ENCODE data around the gene DUSP19. TPM values are rescaled to one million over a fixed set of nuclear protein-coding genes. Genes with fewer than 3 reads are reported as not detected.
A peak's percentile ranks its signal among the peaks of the same experiment; 100 is the strongest.

The DUSP19 gene
- total RNA-seq, 1 experiment from 2014 or later: 1.8 TPM

- peak; percentile 89 for TF ChIP-seq CTCF (conservative IDR thresholded peaks at IDR 0.05)
- Histone ChIP-seq H3K18ac (ENCODE audit: insufficient read length, low read depth, low read length) (peak within 1 kb of the TSS; percentile 66), H2BK12ac (ENCODE audit: insufficient read length, low read depth, low read length) (no peak within 1 kb of the TSS), H3K4me2 (ENCODE audit: insufficient read depth, insufficient read length, low read length) (peak within 1 kb of the TSS; percentile 85), H3K4me1 (ENCODE audit: insufficient read depth, low read length) (no peaks in the 10 kb centered on the region), H3K9ac (ENCODE audit: extremely low read depth, insufficient read length, low read length) (peak within 1 kb of the TSS; percentile 83), H4K20me1 (ENCODE audit: control insufficient read depth, insufficient read depth, insufficient read length) (no peaks in the 10 kb centered on the region), H3K23ac (ENCODE audit: insufficient read length, low read depth, low read length) (no peak within 1 kb of the TSS), H2BK15ac (ENCODE audit: low read depth, low read length) (no peak within 1 kb of the TSS), H2BK20ac (ENCODE audit: low read depth, low read length, poor library complexity, severe bottlenecking) (no peak within 1 kb of the TSS), H4K91ac (ENCODE audit: insufficient read length, low read depth, low read length) (no peak within 1 kb of the TSS), H3T11ph (ENCODE audit: low read length) (no peak within 1 kb of the TSS), H3K27ac (ENCODE audit: insufficient read length, low read depth, low read length) (no peak within 1 kb of the TSS), H2AFZ (ENCODE audit: low read length) (peak within 1 kb of the TSS; percentile 53), H3K27me3 (ENCODE audit: insufficient read depth, low read length) (no peaks in the 10 kb centered on the region), H2BK120ac (ENCODE audit: low read depth, low read length, poor library complexity, severe bottlenecking) (no peak within 1 kb of the TSS), H3K79me2 (ENCODE audit: insufficient read depth, low read length) (peaks cover 21% of the 10 kb centered on the region; the same call in 1 of the 2 replicates), H3K14ac (ENCODE audit: insufficient read depth, low read length) (peak within 1 kb of the TSS; percentile 94), H3K9me3 (ENCODE audit: control insufficient read depth, low read depth, low read length) (no peaks in the 10 kb centered on the region), H4K5ac (ENCODE audit: insufficient read length, low read depth, low read length) (no peak within 1 kb of the TSS), H3K23me2 (ENCODE audit: insufficient read length, low read depth, low read length, poor library complexity, severe bottlenecking) (peaks cover 6% of the 10 kb centered on the region), H2BK5ac (ENCODE audit: insufficient read length, low read length) (no peak within 1 kb of the TSS), H3K56ac (ENCODE audit: insufficient read length, low read depth, low read length) (no peak within 1 kb of the TSS), H2AK5ac (ENCODE audit: insufficient read length, low read length) (no peak within 1 kb of the TSS), H3K4ac (ENCODE audit: low read depth, low read length) (no peak within 1 kb of the TSS), H4K8ac (replicated peaks; ENCODE audit: insufficient read length, low read depth, low read length) (no peak within 1 kb of the TSS), H3K79me1 (ENCODE audit: insufficient read depth, low read depth, low read length, poor library complexity, severe bottlenecking) (no peaks in the 10 kb centered on the region)
- Mint-ChIP-seq H3K27me3 (ENCODE audit: low read depth) (peaks cover 9% of the 10 kb centered on the region), H3K36me3 (ENCODE audit: insufficient read depth in 1 of 3, low read depth in 3 of 3) (no peaks in the 10 kb centered on the region; a peak in 2 of 7 replicates), H3K9me3 (peaks cover 2 to 3% of the 10 kb centered on the region in 2 experiments; a peak in 2 of 5 replicates), H3K4me3 (peak within 1 kb of the TSS; percentile 89 to 95), H3K27ac (peak within 1 kb of the TSS; percentile 53 to 96 (median 91); a peak in 6 of 7 replicates), H3K4me1 (peaks cover 32 to 38% of the 10 kb centered on the region in 2 experiments)
- peak; percentile 88 for DNase-seq
- no CpG with 5 or more reads among the region's 68 CpGs for WGBS (ENCODE audit: extremely low coverage, insufficient read length, low lambda C conversion rate)
These were observed 39.9 kb upstream of the DUSP19 start, which contains the start of gene NCKAP1 for GRCh38 chr2:183038341-183039300. TSS of gene NCKAP1 (minus strand) at chr2:183038457. CDS start at chr2:183038099, 358 bp downstream.
